Subcutaneous adipose tissue (tissue), 4 donors: Measurements from ENCODE around the gene OPRD1. TPM values are rescaled to one million over a fixed set of nuclear protein-coding genes. Genes with fewer than 3 reads are reported as not detected.

Source experiments
- CTCF ChIP-seq: fragments of 450-650 bp; IDR thresholded peaks from one replicate; pipeline ENCODE4 v1.5.1; 2016; ENCODE audit warnings: low read depth, mild to moderate bottlenecking, control low read depth, antibody characterized with exemption, moderate library complexity
- total RNA-seq, 4 donors: library from RNA; depleted of rRNA; stranded (reverse); fragments of >200 nt; gene quantifications; one replicate each; pipeline ENCODE4 v1.1.0, GENCODE V29; 2016

OPRD1 gene
- total RNA-seq, 4 donors from 2014 or later: not detected

- TF ChIP-seq CTCF: no peak
Observed at GRCh38 chr1:28886731-28887418, 74.9 kb downstream of the OPRD1 start.

GRCh38 chr1:28887419-28887834, 75.5 kb downstream of the OPRD1 start:
- TF ChIP-seq CTCF: no peak

- no peak for TF ChIP-seq CTCF
Observed at GRCh38 chr1:28887835-28888682, 76.1 kb downstream of the OPRD1 start.

- no peak for TF ChIP-seq CTCF
Observed at GRCh38 chr1:28888915-28889314, 76.9 kb downstream of the OPRD1 start.

GRCh38 chr1:28889357-28889756, 77.4 kb downstream of the OPRD1 start:
- no peak for TF ChIP-seq CTCF

- TF ChIP-seq CTCF: no peak
Observed at GRCh38 chr1:28890435-28890834, 78.5 kb downstream of the OPRD1 start.

- TF ChIP-seq CTCF: no peak
Observed at GRCh38 chr1:28890836-28891235, 78.9 kb downstream of the OPRD1 start.
